Stimulated activated CD4-positive, alpha-beta T cell treated with anti-CD3 and anti-CD28 coated beads, Interleukin-15, amount 100 ng/mL, for 1 hour (primary cell): Measurements from ENCODE around the gene WAPL.

Experiments used
- DNase-seq, 2 donors: peaks; one replicate each; pipeline ENCODE4 v3.0.0-alpha.2; 2020; ENCODE audit warnings: low read depth in 1 of 2, low spot score in 1 of 2

WAPL gene

GRCh38 chr10:86480571-86480970, 41.0 kb downstream of the WAPL start:
- no peak for DNase-seq

- DNase-seq = no peak
These were observed 49.5 kb downstream of the WAPL start for GRCh38 chr10:86472061-86472460.

- no peak for DNase-seq
These were observed 59.4 kb downstream of the WAPL start for GRCh38 chr10:86461963-86462804.

GRCh38 chr10:86451604-86451960, 70.0 kb downstream of the WAPL start:
- no peak for DNase-seq

- no peak for DNase-seq
These were observed 70.6 kb downstream of the WAPL start for GRCh38 chr10:86450806-86451603.

GRCh38 chr10:86449926-86450558, 71.5 kb downstream of the WAPL start:
- no peak for DNase-seq

- no peak for DNase-seq
These were observed 74.2 kb downstream of the WAPL start for GRCh38 chr10:86447432-86447831.

- DNase-seq = no peak
These were observed 74.6 kb downstream of the WAPL start for GRCh38 chr10:86446987-86447386.

GRCh38 chr10:86446440-86446839, 75.2 kb downstream of the WAPL start:
- DNase-seq = no peak

GRCh38 chr10:86443936-86444335, 77.7 kb downstream of the WAPL start:
- no peak for DNase-seq

GRCh38 chr10:86443069-86443468, 78.5 kb downstream of the WAPL start:
- DNase-seq = no peak

GRCh38 chr10:86440874-86441843, 80.4 kb downstream of the WAPL start:
- DNase-seq = no peak

GRCh38 chr10:86439544-86439943, 82.0 kb downstream of the WAPL start:
- DNase-seq = no peak

- no peak for DNase-seq
These were observed 83.4 kb downstream of the WAPL start for GRCh38 chr10:86438091-86438749.

- no peak for DNase-seq
These were observed 84.1 kb downstream of the WAPL start for GRCh38 chr10:86437447-86437846.

- DNase-seq = no peak
These were observed 84.6 kb downstream of the WAPL start for GRCh38 chr10:86436963-86437362.

- DNase-seq = no peak
These were observed 86.9 kb downstream of the WAPL start for GRCh38 chr10:86434656-86435055.

- no peak for DNase-seq
These were observed 97.9 kb downstream of the WAPL start for GRCh38 chr10:86423739-86424138.

- no peak for DNase-seq
These were observed 102.5 kb downstream of the WAPL start for GRCh38 chr10:86419101-86419500.

GRCh38 chr10:86415583-86415982, 106.0 kb downstream of the WAPL start:
- DNase-seq = no peak
